ENCODE data around the gene CASKIN2.

DNA sequence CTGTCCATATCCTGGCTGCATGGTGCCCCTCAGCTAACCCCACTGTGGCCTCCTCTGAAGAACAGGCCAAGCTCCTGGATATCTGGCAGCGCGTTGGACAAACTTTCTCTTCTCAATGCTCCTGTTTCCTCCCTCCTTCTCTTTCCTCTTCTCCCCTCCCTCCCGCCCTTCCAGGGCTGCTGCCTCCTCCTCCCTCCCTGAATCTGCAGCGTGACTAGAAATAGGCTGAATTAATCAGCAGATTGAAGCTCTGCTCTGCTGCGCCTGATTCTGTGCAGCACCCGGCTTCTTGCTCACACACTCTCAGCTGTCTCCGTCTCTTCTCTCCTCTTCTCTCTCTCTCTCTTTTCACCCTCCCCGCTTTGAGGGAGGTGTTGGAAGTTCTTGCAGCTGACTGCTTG lies 39.1 kb downstream of the CASKIN2 start:
- TF ChIP-seq, protein P1, sequence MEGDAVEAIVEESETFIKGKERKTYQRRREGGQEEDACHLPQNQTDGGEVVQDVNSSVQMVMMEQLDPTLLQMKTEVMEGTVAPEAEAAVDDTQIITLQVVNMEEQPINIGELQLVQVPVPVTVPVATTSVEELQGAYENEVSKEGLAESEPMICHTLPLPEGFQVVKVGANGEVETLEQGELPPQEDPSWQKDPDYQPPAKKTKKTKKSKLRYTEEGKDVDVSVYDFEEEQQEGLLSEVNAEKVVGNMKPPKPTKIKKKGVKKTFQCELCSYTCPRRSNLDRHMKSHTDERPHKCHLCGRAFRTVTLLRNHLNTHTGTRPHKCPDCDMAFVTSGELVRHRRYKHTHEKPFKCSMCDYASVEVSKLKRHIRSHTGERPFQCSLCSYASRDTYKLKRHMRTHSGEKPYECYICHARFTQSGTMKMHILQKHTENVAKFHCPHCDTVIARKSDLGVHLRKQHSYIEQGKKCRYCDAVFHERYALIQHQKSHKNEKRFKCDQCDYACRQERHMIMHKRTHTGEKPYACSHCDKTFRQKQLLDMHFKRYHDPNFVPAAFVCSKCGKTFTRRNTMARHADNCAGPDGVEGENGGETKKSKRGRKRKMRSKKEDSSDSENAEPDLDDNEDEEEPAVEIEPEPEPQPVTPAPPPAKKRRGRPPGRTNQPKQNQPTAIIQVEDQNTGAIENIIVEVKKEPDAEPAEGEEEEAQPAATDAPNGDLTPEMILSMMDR (IDR thresholded peaks at IDR 0.05): no peak
- TF ChIP-seq POLR2A (IDR thresholded peaks at IDR 0.05): no peak

Measured in heart left ventricle (tissue), 13 donors.